ENCODE results near the gene DNAJB2.
"Not testable (repeated sequence)": the region's sequence is repeated elsewhere in the genome, so short reads cannot be mapped to it uniquely, and the experiment has no call there.

The DNAJB2 gene

GRCh38 chr2:219286436-219287115 lies 7.4 kb downstream of the DNAJB2 start:
- no peak for DNase-seq

- DNase-seq, result not testable (repeated sequence)
Observed at GRCh38 chr2:219287116-219287440, 7.9 kb downstream of the DNAJB2 start.

DNA sequence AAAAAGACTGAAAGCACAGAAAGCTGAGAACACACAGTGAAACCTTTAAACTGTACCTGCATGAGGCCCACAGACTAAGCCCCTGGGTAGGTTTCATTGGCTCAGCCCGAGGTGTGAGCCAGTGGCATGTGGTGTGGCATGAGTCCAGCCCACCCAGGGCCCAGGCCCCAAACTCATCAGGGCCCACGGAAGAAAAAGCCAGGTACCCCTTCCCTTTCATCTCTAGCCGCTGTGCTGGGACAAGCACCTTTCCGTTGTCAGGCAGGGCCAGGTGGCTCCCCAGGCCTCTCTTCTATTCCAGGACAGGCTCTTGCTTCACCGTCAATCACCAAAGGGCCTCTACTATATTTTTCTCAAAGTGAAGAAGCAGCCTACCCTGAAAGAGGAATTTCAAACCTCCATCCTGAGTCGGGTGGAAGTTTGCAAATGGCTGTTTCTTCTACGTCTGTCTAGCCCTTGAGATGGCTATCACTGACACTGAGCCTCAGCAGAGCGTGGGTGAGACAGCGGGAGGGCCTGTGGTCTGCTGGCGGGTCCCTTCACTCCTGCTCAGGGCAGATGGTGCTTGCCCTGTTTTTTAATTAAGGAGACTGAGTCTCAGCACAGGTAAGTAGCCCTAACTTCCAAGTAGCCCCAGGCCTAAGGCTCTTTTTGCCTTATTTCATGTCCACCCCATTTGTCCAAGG lies 8.6 kb downstream of the DNAJB2 start:
- DNase-seq, result no peak

DNA sequence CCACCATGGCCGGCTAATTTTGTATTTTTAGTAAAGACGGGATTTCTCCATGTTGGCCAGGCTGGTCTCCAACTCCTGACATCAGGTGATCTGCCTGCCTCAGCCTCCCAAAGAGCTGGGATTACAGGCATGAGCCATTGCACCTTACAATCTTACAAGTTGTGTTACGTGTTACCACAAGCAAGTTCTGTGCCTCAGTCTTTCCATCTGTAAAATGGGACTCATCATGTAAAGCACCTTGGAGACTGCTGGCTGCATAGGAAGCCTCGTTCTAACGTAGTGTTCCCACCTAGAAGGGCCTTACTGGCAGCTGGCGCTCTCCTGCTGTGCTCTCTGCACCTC lies 10.0 kb downstream of the DNAJB2 start:
- no peak for DNase-seq

GRCh38 chr2:219289537-219290361 lies 10.6 kb downstream of the DNAJB2 start:
- no peak for DNase-seq

DNA sequence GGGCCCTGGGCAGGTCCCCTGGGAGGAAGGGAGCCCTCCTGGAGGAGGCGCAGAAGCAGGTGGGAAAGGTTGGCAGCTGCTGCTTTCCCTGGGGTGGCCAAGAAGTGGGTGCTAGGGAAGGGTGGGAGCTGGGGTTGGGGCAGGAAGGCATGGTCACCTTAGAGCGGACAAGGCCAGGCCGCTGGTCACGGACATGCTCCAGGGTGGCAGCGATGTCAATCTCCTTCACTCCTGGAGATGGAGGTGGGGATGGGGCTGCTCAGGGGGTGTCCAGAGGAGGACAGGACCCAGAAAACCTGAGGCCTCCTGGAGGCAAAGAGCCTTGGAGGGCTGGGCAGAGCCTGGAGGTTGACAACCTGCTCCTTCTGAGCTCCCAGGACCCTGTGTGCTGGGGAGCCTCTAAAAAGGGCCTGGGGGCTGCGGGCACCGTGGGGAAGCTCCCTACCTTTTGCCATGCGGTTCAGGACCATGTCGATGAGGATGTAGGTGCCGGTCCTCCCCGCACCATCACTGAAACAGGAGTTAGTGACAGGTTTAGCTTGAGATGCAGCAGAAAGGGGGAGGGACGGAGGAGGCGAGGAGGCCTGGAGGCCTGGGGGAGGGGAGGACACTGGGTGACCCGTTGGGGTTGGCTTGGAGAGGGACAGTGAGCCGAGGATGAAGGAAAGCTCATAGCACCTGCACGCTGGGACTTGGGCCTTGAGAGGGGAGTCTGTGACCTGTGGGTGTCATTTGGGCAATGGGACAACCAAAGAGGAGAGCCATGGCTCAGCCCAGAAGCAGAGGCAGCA lies 11.4 kb downstream of the DNAJB2 start:
- DNase-seq, result peak; percentile 57

DNA sequence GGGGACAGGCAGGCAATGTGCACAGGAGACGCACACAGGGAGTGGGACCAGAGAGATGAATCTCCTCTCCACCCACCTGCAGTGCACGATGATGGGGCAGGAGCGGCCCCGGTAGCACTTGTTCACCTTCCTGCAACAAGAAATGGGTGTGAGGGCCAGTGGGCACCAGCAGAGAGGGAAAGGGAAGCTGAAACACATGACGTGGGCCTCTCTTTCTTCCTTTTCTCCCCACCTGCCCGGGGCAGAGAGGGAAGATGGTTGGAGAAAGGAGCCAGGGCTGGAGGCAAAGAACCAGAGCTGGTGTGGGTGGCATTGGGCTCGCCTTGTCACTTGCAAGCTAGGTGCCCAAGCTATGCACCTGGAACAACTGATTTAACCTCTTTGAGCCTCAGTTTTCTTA lies 12.2 kb downstream of the DNAJB2 start:
- peak; percentile 50 for DNase-seq

DNA sequence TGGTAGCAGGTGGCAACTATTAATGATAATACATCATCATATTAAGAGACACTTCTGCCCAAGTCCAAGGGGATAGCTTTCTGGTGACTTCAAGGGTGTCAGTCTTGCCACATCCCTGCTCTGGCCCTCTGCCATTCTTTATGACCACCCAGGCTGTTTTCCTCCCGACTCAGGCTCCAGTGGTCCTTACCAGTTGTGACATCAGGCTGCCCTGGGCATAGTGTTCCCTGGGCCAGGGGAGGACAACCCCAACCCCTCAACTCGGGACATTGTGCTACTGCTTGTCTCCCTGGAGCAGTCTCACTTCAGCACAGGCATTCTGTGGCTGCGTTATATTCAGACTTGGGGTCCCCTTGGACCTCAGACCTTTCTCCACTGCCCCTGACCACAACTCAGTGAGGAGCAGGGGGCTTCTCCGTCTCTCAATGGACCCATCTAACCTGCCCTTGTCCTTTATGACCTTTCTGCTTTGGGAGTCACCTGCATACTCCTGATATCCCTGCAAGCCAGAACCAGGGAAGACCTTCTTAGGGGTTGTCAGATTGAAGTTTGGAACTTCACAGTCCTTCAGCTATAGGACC lies 12.8 kb downstream of the DNAJB2 start:
- DNase-seq, result peak; percentile 57

DNA sequence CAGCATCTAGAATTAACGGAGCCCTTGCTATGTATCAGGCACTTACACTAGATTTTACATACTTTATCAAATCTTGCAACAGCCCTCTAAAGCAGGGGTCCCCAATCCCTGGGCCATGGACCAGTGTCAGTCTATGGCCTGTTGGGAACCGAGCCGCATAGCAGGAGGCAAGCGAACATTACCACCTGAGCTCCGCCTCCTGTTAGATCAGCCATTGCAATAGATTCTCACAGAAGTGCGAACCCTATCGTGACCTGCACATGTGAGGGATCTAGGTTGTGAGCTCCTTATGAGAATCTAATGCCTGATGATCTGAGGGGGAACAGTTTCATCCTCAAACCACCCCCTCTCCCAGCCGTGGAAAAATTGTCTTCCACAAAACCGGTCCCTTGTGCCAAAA lies 13.4 kb downstream of the DNAJB2 start:
- peak; percentile 47 for DNase-seq

DNA sequence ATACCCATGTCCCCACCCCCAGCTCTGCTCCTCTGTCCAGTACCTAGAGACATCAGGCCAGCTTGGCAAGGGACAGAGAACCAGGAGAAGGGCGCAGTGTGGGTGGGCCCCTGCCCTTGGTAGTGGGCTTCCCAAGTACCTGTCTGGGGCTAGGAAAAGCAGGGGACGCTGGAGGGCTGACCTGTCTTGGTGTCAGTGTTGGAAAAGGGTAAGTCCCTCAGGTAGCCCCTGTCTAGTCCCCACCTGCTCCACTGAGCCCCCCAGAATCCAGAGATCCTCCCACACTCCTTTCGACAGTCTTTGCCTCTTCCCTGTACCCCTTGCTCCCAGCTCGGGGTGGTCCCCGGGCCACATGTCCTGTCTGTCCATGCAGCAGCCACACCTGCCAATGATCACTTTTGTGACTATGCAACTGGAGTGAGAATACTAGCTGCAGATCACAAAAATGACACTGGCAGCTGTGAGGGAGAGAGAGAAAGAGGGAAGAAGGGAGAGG lies 14.6 kb downstream of the DNAJB2 start:
- DNase-seq, result peak; percentile 58

DNA sequence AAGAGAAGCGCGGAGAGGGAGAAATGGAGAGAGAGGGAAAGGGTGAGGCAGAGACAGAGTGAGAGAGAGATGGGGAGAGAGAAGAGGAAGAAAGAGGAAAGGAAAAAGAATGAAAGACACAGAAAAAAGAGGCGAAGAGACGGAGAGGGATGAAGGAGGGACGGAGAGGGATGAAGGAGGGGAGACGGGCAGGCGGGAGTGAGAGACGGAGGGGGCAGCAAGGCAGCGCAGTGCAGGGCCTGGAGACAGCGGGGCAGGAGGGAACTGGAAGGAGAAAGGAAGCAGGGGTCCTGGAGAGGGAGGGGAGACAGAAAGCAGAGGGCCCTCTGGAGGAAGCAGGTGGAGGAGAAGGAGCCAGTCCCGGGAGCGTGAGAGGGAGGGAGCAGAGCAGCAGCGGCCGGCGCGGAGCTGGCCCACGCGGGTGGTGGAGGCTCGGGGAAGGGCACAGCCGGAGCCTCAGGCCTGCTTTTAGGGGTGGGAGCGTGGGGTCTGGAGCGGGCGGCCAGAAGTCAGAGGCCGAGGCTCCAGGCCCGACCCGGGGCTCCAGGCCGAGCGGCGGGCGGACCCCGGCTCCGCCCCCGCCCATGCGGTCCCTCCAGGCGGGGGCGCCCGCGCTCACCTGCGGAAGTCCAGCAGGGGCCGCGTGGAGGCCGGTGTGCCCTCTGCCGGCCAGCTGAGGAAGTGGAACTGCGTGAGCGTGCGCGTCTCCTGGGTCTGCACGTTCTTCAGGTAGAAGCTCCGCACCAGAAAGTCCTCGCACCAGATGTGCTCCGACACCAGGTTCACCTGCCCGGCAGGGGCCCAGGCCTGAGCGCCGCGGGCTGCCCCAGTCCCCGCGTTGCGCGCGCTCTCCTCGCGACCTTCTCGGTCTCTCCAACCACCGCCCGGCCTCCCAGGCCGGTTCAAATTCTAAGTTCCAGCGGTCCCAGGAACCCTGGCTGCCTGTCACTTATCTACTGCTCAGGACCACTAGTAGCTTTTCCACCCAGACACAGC lies 15.5 kb downstream of the DNAJB2 start:
- peak; percentile 96 for DNase-seq

DNA sequence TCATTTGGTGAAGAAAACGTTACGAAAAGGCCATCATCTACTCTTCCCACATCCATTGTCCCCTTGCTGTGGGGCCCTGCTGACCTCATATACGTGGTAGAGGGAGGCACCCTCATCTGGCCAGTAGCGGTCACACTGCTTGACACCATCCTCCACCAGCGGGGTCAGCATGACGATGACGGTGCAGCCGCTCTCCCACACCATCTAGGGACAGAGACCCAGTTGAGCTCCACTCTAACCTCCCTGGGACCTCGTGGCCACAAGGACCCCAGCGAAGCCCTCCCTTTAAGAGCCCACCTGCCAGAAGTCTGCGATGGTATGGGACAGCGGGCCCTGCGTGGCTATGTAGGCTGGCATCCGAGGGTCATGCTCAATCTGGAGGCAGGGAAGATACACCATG lies 17.0 kb downstream of the DNAJB2 start:
- peak; percentile 59 for DNase-seq

GRCh38 chr2:219296631-219297391 lies 17.6 kb downstream of the DNAJB2 start:
- DNase-seq, result no peak

DNA sequence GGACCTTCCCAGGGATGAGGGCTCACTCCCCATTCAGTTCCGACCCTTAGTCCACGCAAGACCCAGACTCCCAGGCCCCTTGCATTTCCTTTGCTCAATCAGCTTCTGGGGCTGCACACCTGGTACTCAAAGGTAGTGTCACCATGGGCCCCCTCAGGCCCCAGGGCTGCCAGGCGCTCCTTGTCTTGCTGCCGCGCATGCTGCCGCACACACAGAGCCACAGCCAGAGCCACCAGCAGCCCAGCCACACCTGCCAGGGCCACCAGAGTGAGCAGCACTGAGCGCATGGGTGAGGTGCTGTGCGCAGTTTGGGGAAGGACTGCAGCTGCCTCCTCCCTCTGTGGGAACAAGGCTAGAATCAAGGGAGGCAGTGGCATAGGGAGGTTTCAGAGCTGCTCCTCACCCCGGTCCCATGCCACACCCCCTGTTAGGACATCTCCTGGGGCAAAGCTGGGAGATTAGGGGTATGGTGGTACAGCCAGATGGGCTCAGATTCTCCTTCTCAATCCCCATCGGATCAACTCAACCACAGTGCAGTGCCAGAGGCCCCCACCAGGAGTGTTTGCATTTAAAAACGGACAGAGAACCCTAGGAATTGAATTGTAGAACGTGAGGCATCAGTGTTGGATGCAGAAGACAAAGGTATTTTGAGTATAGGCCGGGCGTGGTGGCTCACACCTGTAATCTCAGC lies 18.7 kb downstream of the DNAJB2 start:
- DNase-seq, result no peak

- DNase-seq, result peak; percentile 96
Observed at GRCh38 chr2:219298759-219299371, 19.7 kb downstream of the DNAJB2 start.

DNA sequence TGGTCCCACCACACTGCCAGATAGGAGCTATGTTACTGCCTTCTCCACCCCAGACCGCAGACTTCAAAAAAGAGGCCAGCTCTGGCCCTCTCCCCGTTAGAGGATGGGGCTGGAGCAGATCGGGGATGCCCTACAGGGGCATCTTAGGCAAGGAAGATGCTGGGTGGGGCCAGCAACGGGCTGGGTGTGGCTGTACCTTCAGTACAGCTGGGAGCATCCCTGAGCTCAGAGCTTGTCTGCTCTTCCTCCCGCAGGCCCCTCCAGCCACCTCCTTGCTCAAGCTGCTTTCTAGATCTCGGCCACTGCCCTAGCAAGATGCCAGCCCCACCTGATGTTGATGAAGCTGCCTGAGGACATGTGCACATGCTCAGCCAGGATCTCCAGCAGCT lies 20.2 kb downstream of the DNAJB2 start:
- no peak for DNase-seq

GRCh38 chr2:219300022-219300421 lies 20.9 kb downstream of the DNAJB2 start:
- no peak for DNase-seq

DNA sequence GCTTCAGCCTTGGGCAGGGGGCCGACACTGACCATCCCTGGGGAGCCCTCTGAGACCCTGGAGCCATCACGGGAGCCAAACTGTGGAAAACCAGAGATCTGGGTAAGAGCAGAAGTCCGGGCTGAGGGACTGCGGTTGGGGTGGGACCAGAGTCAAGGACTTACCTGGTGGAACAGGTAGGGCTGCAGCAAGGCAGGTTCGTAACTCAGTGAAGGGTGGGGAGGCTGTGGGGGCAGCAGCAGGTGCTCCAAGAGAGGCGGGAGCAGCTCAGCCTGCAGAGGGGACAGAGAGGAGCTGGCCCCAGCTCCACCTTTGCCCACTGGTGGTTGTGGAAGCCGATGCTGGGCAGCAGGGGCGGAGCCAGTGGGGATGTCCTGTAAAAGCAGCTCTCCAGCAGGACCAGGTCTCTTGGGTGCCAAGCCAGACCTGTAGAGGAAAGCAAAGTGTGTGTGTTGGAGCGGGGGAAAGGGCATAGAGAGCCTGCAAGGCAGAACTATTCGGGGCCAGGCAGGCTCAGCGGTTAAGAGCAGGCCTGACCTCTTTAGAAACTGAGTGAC lies 23.3 kb downstream of the DNAJB2 start:
- DNase-seq, result no peak

DNA sequence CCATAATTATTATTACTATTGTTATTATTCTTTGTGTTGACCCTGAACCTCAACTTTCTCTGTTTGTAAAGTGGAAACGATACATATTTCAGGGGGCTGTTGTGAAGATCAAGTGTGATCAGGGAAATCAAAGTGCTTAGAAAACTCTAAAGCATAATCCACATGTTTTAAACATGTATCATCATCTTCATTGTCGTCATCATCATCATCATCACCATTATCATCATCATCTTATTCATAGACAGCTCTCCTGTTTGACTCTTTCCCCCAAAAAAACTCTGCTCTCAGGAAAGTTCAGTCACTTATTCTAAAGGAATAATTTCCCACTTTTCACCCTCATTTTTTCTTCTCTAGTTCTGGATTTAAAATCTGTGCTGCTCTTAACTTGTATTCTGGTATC lies 25.1 kb downstream of the DNAJB2 start:
- no peak for DNase-seq

All from activated effector memory CD4-positive, alpha-beta T cell treated with anti-CD3 and anti-CD28 coated beads, Interleukin-2, amount 50 U/mL, for 16 hours (primary cell).